Measurements from ENCODE around the gene PROX2.

GRCh38 chr14:74917646-74918081 is 41.7 kb upstream of the PROX2 start:
- TF ChIP-seq POLR2AphosphoS5 (IDR thresholded peaks at IDR 0.05; ENCODE audit: low read depth, low read length) (no peak), POLR2A (IDR thresholded peaks at IDR 0.05; ENCODE audit: low read depth, low read length) (no peak)
